ENCODE data around the gene MMP21. TPM values are rescaled to one million over a fixed set of nuclear protein-coding genes. Genes with fewer than 3 reads are reported as not detected.

Gene MMP21
- total and polyA plus RNA-seq, 10 of the 15 experiments (the other 5 are each of a cell fraction or from before 2014, with no cell fraction given), result 0.08 to 0.24 TPM; not detected in 8

GRCh38 chr10:125815764-125816163 is 40.1 kb upstream of the MMP21 start:
- DNase-seq (ENCODE audit: low read depth, low spot score), result no peak
- ChIA-PET RAD21 (ENCODE audit: unreplicated experiment) (no interaction called here), SMC1A (ENCODE audit: uncharacterized antibody, unreplicated experiment) (no interaction called here), CTCF (no interaction called here), POLR2A (interaction anchor here (0.5 kb wide), 1 partner anchor 88 kb away, joined by 5 read pairs; no protein-coding TSS in a partner anchor)
- Histone ChIP-seq H3K27me3 (replicated peaks in 1 of 2; ENCODE audit: control insufficient read depth in 2 of 2, insufficient read depth in 2 of 2, low read length in 1 of 2) (no peaks in the 10 kb centered on the region), H3K79me2 (ENCODE audit: control insufficient read depth, insufficient read depth, low read length) (peaks cover 6% of the 10 kb centered on the region), H3K27ac (ENCODE audit: control insufficient read depth, insufficient read depth) (no peak overlapping the region), H3K36me3 (ENCODE audit: control insufficient read depth in 2 of 2, insufficient read depth in 2 of 2, low read length in 1 of 2) (peaks cover 0 to 10% of the 10 kb centered on the region in 2 experiments; a peak in 1 of 4 replicates), H3K4me2 (ENCODE audit: control insufficient read depth, insufficient read depth) (no peak overlapping the region), H3K4me1 (ENCODE audit: control insufficient read depth, insufficient read depth, low read length) (no peaks in the 10 kb centered on the region), H3K9me3 (replicated peaks; ENCODE audit: control insufficient read depth, insufficient read depth, low read length) (no peaks in the 10 kb centered on the region), H2AFZ (ENCODE audit: control insufficient read depth, low read depth, low read length) (no peak overlapping the region), H3K4me3 (no peak overlapping the region), H4K20me1 (ENCODE audit: control insufficient read depth, insufficient read depth) (no peaks in the 10 kb centered on the region), H3K9ac (ENCODE audit: control insufficient read depth, insufficient read depth, low read length) (no peak overlapping the region)
- TF ChIP-seq IKZF1 (conservative IDR thresholded peaks at IDR 0.05) (no peak), MYC (IDR thresholded peaks at IDR 0.05; ENCODE audit: insufficient read depth, insufficient read length, insufficient replicate concordance, low read length, severe bottlenecking) (no peak), HDAC6 (IDR thresholded peaks at IDR 0.05; ENCODE audit: unreplicated experiment) (no peak), RBBP5 (conservative IDR thresholded peaks at IDR 0.05) (no peak), EZH2 (IDR thresholded peaks at IDR 0.05; ENCODE audit: borderline replicate concordance, control insufficient read depth, low read depth, low read length) (no peak), ZNF687 (IDR thresholded peaks at IDR 0.05) (no peak), TCF12 (IDR thresholded peaks at IDR 0.05; ENCODE audit: low read depth, low read length) (no peak), TCF3 (IDR thresholded peaks at IDR 0.05; ENCODE audit: borderline replicate concordance, insufficient read depth, low read depth, low read length) (no peak), FOXK2 (IDR thresholded peaks at IDR 0.05) (no peak), REST (IDR thresholded peaks at IDR 0.05; ENCODE audit: low read depth, low read length) (no peak), HDAC2 (IDR thresholded peaks at IDR 0.05) (no peak), ZBTB4 (CRISPR knock-in tag; IDR thresholded peaks at IDR 0.05) (no peak), ZNF217 (IDR thresholded peaks at IDR 0.05) (no peak), ZNF384 (IDR thresholded peaks at IDR 0.05; ENCODE audit: borderline replicate concordance, low read depth, low read length) (no peak)
- intact Hi-C loops (cut with micrococcal nuclease; ENCODE audit: unreplicated experiment) (no loop called here), in situ Hi-C loops (cut with MboI) (no loop called here)
- 44% methylated on average over 1 of the region's 1 CpG for whole genome bisulfite sequencing (ENCODE audit: insufficient coverage, insufficient replicate concordance, low lambda C conversion rate, missing lambda C conversion rate)
- FAIRE-seq, result no peak
- ATAC-seq, result no peak
- BruUV-seq (replicated peaks), result no TSS peak
